HPDE6-E6E7 (cell line): ENCODE results near the gene KCTD5.

Experiments used
- DNase-seq: peaks from one replicate; pipeline ENCODE4 v3.0.0; 2011; ENCODE audit warnings: missing footprints; ENCODE audit errors: extremely low spot score

The KCTD5 gene

DNA sequence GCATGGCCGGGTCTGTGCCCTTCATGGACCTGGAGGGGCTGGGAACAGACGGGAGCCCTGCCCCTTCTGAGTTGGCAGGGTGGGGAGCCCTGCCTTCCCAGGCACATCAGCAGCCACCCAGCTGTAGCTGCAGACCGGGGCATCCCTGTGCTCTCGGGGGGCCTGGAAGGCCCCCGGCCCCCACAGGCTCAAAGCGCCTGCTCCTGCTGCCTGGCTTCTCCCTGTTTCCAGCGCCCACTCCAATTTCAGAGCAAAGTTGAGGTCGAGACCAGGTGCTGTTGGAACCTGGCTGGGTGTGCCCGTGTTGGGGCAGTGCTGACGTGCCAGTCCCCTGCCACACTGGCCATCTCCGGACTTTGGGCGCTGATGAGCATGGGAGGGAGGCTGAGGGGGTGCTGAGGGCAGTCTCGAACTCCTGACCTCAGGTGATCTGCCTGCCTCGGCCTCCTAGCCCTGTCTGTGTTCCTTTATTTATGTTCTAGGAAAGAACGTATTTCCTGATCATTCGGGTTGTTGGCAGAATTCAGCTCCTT lies 42.6 kb downstream of the KCTD5 start:
- DNase-seq, result no peak

DNA sequence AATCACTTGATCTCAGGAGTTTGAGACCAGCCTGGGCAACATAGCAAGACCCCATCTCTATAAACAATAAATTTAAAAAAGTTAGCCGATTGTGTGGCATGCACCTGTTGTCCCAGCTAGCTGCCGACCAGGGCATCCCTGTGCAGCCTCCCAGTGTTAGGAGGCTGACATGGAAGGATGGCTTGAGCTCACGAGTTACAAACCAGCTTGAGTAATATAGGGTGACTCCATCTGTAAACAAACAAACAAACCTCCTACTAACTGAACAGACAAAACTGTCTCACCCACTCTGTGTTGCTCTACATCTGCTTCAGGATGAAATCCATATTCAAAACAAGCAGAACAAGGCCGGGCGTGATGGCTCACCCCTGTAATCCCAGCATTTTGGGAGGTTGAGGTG lies 44.6 kb downstream of the KCTD5 start:
- no peak for DNase-seq

DNA sequence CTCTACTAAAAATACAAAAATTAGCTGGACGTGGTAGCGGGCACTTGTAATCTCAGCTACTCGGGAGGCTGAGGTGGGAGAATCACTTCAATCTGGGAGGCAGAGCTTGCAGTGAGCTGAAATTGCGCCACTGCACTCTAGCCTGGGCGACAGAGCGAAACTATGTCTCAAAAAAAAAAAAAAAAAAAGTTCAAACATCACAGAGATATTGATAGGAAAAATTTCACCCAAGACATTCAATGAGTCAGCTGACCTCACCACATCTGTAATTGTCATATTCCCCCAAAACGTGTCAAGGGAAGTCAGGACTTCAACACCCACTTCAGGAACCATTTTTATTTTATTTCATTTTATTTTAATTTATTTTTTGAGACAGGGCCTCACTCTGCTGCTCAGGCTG lies 45.7 kb downstream of the KCTD5 start:
- no peak for DNase-seq

DNA sequence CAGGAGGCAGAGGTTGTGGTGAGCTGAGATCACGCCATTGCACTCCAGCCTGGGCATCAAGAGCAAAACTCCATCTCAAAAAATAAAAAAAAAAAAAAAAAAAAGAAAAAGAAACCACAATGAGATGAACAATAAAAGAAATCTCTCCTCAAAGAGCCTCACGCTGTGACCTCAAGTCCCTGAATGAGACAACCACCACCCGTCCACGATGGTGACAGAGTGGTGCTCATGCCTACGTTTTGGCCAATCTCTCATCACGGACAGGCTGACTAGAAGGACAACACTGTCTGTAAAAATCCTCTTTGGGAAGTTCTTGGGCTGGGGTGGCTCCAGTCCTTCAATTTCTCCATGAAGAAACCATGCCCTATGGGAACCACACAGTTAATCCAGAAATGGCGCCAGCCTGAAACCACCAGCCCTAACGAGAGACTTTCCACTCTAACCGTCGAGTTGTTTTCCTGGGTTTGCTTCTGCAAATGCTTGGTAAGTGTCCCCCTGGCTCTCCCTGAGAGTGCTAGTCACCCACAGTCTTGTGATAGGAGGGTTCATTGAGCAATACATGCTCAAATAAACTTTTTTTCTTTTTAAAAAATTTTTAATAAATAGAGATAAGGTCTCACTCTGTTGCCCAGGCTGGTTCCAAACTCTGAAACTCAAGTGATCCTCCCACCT lies 52.7 kb downstream of the KCTD5 start:
- no peak for DNase-seq

DNA sequence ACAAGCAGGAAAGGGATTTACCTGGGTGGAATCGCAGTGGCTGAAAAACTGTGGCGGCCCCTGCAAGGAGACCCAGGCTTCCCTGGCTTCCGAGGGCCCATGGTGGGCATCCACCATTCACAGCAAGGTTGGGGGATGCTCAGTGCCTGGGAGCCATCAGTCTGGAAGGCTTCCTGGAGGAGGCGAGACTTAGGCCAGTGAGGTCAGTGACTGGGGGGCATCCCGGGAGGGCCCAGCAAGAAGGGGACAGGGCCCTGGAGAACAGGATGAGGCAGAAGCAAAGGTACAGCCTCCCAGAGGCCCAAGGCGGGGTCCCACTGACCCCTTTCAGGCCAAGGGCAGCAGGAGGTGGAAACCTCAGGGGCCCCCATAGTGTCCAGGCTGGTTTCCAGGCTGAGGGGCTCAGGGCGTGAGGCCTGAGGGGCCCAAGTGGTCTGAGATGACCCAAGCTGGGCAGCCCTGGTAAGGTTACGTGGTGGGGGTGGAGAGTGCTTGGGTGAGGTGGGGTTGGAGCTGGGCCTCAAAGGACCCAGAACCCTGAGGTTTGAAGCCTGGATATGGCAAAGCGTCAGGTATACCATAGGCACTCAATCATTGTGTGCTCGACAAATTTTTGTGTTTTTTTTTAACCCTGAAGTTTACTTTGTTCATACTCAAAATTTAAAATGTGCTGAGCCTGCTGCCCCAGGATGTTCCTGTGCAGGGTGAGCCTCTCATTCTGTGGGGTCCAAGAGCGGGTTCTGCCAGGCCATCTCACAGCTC lies 54.3 kb downstream of the KCTD5 start:
- no peak for DNase-seq

DNA sequence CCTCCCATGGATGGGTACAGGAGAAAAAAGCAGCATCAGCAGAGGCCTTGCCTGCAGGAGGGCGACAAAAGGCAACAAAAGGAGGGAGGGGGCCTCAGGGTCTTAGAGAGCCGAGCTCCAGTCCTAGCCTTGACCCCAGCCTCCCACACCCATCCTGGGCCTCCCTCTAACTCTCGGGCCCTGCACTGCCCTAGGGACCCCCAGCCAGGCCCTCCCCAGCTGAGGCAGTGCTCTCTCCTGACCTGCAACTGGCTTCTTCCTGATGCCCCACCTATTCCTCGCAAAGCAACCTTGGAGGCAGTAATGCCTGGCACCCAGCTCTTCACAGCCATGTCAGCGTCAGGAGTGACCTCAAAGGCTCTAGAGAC lies 54.9 kb downstream of the KCTD5 start:
- DNase-seq, result no peak

DNA sequence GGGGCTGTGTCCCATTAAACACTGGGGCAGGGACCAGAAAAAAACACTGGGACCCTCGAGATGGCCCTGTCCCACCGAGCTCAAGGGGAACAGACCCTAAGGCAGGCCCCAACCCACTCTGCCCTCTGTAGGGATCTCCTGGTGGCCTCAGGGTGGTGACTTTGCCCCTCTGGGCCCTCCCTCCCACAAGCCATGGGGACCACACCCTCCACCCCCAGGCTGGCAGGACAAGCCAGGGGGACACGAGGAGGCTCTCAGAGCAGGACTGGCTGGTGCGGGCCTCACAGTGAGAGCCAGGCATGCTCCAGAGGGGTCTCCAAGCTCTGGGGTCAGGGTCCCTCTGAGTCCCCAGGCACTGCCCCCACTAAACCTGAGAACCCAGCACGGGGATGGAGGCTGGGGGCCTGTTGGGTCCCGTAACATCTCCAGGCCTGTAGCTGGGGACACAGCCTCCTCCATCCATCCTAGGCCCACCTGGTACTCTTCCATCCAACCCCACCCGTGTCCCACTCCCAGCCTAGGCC lies 55.6 kb downstream of the KCTD5 start:
- no peak for DNase-seq

DNA sequence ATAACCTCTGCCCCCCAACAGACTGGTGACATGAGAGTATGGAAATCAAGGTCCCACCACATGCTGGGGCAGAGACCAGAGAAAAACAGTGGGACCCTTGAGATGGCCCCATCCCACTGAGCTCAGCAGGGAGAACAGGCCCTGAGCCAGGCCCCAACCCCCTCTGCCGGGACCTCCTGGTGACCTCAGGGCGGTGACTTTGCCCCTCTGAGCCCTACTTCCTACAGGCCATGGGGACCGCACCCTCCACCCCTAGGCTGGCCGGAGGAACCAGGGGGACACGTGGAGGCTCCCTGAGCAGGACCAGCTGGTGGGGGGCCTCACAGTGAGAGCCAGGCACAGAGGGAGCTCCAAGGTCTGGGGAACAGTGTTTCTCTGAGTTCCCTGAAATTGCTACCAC lies 56.3 kb downstream of the KCTD5 start:
- no peak for DNase-seq

DNA sequence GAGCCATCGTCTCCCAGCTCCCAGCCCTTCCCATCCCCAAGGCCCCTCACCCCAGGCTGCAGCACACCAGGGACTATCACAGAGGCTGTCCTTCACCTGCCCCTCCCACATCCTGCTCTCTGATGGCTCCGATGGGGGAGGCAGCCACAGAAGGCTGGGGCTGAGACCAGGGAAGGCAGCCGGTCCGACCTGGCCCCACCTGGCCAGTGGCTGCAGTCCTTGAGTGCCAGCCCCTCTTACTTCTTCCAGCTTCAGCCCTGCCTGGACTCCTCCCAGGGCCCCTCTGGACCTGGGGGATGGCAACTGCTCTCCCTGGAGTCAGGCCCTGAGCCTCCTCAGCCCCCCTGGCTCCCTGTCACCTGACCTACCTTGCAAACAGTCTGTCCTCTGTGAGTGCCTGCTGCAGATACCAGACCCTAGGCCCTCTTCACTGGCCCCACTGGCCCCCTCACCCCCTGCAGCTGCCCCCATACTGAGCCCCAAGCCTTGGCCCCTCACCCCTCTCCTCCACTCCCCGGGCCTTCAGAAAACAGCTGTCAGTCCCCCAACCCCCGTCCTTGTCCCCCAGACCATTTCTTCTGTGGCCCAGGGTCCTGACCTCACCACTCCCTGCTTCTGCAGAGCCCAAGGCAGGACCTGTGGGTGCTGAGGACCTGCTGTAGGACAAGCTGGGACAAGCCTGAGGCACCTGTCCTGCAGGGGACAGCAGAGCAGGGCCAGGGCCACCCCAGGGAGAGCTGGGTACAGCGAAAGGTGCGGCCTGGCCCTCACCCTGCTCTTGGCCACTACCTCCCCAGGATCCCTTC lies 57.5 kb downstream of the KCTD5 start:
- no peak for DNase-seq

DNA sequence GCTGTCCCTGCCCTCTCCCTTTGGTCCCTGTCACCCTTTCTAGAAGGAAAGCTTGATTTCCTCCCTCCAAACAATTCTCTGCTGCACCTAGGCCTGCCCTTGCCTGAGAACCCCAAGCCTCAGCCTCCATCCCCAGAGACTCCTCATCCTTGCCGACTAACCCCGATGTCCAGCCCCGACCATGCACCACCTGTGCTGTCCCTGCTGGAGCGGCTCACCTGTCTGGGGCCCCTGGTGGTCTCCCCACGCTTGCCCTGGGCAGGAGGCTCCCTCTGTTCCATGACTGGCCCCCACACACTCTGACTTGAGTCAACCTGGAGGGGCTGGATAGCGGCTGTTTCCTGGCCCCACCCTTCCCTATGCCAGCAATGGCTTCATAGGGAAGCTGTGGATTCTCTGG lies 58.2 kb downstream of the KCTD5 start:
- no peak for DNase-seq

DNA sequence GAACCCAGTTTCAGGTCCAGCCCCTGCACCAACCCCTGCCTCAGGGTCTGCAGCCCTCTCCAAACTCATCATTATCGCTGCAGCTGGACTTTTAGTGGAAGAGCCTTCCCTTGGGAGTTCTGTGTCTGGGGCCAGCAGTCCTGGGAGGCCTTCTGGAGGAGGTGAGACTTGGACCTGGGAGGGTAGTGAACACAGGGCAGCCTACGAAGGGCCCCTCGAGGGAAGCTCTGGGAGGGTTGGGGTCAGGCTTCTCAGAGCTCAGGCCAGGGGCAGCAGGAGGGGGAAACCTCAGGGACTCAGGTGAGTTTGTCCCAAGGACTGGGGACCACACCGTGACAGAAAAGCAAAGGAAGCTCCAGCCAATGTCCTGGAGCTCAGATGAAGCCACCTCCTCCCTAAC lies 58.8 kb downstream of the KCTD5 start:
- no peak for DNase-seq

DNA sequence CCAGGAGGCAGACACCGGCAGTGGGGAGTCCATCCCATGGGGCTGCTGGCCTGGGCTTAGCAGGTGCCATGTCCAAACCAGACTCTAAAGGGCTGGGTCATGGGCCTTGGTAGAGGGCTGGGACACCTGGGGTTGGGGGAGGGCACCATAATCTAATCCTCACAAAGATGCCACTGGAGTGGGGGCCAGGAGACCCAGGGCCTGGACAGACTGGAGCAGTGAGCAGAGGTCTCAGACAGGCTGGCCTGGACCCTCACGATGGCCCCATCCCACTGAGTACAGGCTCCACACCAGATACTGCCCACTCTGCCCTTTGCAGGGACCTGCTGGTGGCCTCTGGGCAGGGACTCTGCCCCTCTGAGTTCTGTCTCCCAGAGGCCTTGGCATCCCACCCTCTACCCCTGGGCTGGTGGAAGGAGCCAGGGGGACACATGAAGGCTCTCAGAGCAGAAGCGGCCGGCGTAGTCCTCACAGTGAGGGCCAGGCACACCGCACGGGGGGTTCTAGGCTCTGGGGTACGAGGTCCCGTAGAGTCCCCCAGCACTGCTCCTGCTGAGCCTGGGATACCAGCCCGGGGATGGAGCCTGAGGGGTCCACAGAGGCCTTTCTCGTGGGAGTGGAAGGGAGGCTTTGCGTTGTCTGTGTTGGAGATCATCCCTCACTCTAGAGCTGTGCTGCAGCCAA lies 60.1 kb downstream of the KCTD5 start:
- DNase-seq, result no peak

DNA sequence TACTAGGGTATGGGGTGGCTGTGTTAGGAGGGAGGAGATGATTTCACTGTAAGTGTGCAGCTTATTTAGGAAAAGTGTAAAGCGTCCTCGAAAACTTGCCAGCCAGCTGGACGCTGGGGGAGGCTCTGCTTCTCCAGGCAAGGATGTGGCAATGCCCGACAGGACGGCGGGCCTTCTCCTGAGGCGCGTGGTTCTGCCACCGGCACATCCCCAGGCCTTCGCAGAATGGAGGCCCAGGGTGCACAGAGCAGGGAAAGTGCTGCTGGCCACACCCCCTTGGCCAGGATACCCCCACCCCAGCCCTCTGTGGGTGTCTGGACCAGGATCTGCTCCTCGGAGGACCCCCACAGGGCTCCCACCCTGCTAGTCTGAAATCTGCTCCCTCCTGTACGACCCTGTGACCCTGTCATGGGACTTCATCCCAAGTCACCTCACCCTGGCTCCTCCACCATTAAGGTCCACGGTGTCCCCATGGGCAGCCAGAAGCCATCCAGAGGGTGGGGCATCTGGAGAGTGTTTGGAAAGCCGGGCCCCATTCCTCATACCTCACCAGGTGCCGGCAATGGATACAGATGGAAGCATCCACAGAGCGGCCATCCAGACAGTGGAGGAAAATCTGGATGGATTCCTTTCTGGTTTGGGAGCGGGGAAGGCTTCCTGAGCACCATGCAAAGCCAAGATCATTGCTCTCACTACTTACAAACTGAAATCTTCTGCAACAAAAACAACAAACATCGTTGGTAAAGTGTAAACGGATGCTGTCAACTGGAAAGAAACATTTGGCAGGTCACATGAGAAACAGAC lies 60.9 kb downstream of the KCTD5 start:
- DNase-seq, result no peak

DNA sequence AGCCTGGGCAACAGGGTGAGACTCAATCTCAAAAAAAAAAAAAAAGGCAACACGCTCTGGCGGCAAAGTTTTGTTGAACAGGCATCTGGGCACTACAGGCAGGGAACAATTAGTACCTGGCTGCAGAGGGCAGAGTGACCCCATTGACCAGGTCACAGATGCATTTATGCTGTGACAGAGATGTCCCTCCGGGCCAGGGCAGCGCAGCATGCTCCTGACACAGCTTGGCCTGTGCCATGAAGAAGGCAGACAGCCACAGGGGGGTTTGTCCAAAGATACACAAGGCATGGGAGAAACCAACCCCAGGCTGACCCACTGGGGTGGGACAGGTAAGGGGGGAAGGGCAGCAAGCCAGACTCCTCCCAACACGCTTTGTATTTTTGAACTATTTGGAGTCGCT lies 62.4 kb downstream of the KCTD5 start:
- DNase-seq, result no peak

DNA sequence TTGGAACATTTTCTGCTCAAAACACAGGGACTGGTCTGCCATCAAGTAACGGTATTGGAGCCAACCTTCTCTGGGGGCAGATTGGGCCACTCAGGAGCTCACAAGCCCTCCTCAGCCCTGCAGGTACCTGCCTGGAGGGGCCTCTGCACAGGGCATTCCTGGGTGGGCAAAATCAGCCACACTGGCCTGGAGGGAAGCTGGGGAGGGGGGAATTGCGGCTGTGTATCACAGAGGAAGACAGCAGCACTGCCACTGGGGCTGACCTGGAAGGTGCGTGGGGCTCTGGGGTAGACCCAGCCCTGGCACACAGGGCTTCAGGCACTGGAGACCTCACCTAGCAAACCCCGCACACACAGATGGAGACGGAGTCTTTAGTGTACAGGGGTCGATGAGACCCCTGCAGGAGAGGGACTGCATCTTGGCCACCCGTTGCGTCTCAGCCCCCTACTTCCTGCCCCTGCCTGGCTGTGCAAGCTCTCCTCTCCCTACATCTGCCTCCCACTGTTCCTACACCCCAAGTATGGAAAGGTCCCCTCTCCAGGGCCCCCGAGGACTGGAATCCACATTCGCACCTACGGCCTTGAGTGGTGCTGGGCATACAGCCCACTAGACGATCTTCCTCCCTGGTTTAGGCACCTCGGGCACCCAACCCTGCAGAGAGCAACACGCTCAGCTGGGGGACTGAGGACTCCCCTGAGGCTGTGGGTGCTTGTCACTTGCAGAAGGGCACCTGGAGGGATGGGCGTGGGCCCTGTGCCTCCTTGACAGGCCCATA lies 63.0 kb downstream of the KCTD5 start:
- DNase-seq, result no peak

DNA sequence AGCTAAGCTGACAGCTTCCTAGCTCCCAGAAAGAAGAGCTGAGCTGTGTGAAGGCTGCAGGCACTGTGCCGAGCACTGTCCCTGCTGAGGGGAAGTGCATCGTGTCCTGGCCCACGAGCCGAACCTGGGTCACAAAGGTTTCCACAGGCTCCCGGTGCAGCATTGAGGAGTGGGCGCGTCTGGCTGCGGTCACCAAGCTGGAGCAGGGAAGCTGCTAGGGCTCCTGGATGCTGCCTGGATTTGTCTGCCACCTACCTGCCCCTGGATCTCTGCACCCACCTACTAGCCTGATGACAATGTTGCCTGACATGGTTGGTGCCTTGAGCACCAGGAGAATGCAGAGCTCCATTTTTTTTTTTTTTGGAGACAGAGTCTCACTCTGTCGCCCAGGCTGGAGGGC lies 63.6 kb downstream of the KCTD5 start:
- DNase-seq, result no peak

DNA sequence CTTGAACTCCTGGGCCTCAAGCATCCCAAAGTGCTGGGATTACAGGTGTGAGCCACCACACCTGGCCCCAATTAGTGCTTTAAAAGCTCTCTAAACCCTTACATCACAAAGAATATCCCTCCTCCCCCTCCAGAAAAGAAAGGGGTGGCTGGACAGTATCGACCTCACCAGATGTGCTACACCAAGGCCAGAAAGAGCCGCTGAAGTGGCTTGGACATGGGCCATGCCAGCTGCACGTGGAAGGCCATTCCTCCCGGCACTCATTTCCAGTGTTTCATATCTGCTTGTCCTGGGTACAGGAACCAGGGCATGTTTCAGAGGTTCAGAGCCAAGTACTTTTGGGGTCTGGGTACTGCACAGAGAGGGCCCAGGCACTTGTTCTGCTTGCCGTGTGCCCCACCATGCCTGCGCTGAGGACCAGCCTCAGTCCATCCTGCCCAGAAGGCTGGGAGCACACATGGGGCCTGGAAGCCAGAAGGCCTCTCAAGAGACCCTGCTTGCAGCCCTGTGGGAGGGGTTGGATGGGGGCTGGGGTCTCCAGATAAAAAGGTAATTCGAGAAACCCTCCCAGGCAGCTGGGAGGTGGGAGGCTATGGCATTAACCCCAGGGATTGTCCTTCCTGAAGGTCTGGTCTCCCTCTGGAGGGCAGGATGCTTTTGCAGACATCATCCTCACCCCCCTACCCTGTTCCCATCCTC lies 66.6 kb downstream of the KCTD5 start:
- DNase-seq, result no peak

DNA sequence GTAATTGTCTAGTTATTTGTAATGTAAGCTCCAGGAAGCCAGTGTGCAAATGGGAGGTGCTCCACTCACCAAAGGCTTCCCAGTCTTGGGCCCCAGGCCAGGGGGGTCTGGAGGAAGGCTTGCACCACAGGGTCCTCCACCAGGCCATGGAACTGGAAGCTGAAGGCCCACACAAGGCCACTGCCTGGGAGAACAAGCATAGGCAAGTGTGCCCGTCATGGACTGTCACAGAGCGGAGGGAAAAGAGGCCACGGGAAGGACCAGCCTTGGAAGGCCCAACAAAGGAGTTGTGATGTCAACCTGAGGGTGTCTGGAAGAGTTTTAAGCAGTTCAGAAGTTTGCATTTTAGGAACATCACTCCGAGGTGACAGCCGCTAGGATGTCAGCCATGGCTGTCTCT lies 67.2 kb downstream of the KCTD5 start:
- no peak for DNase-seq

DNA sequence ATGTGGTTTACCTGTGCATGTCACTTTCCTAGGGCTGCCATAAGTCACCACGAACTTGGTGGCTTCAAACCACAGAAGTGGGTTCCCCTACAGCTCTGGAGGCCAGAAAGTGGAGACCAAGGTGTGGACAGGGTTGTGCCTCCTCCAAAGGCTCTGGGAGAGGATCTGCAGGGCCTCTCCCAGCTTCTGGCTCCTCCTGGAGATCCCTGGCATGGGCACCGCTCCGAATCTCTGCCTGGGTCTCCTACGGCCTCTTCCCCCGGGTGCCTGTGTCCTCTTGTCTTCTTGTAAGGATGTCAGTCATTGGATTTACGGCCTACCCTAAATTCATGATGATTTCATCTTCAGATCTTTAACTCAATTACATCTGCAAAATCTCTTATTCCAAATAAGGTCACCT lies 67.6 kb downstream of the KCTD5 start:
- DNase-seq, result no peak
